PFSK-1 (cell line): Measurements from ENCODE around the gene PKP2.

Experiments
- FOXP2 ChIP-seq: optimal IDR thresholded peaks from 2 replicates; pipeline ENCODE3; 2011; ENCODE audit warnings: borderline replicate concordance, control low read depth, inconsistent platforms; ENCODE audit not compliant: insufficient read depth; ENCODE audit errors: extremely low read length, extremely low read depth
- POLR2AphosphoS5 ChIP-seq: IDR thresholded peaks from 2 replicates; pipeline ENCODE4 v1.6.1; 2012; ENCODE audit warnings: low read depth, mild to moderate bottlenecking, control low read depth, low read length, moderate library complexity
- REST ChIP-seq, 2 experiments: IDR thresholded peaks; 2 replicates each; pipeline versions ENCODE4 v1.6.1 to v1.8.0; 2011 to 2012; ENCODE audit warnings: low read depth in 2 of 2, low read length in 2 of 2, control low read depth in 1 of 2, inconsistent platforms in 1 of 2, mild to moderate bottlenecking in 1 of 2, moderate library complexity in 1 of 2; ENCODE audit not compliant: insufficient read depth in 1 of 2
- SIN3A ChIP-seq: IDR thresholded peaks from 2 replicates; pipeline ENCODE4 v1.6.1; 2012; ENCODE audit warnings: mild to moderate bottlenecking, low read length, moderate library complexity, borderline replicate concordance; ENCODE audit not compliant: insufficient read depth
- TAF1 ChIP-seq: IDR thresholded peaks from 2 replicates; pipeline ENCODE4 v1.6.1; 2012; ENCODE audit warnings: low read length, control low read depth, borderline replicate concordance; ENCODE audit not compliant: insufficient read depth

GRCh38 chr12:32884962-32885361 is 11.6 kb downstream of the PKP2 start:
- TF ChIP-seq TAF1 (no peak), POLR2AphosphoS5 (no peak), SIN3A (no peak), REST (IDR thresholded peaks at IDR 0.05; ENCODE audit: insufficient read depth in 1 of 2, low read depth in 2 of 2, low read length in 2 of 2) (no peak), FOXP2 (no peak)
